Suprapubic skin (tissue), 4 donors: ENCODE results near the gene DMRTB1. TPM values are rescaled to one million over a fixed set of nuclear protein-coding genes. Genes with fewer than 3 reads are reported as not detected.

Experiments
- DNase-seq, 2 donors: peaks; one replicate each; pipeline ENCODE4 v3.0.0-alpha.2; 2019; ENCODE audit warnings: low spot score in 2 of 2
- H3K27ac ChIP-seq: fragments of 200-600 bp; sonication (generic); one replicate; pipeline ENCODE4 v1.5.1; 2019
- H3K27me3 ChIP-seq: fragments of 200-600 bp; sonication (generic); one replicate; pipeline ENCODE4 v1.5.1; 2019
- H3K36me3 ChIP-seq: fragments of 200-600 bp; sonication (generic); one replicate; pipeline ENCODE4 v1.5.1; 2019
- H3K4me1 ChIP-seq: fragments of 200-600 bp; sonication (generic); one replicate; pipeline ENCODE4 v1.5.1; 2019
- H3K4me3 ChIP-seq: fragments of 200-600 bp; sonication (generic); one replicate; pipeline ENCODE4 v1.5.1; 2019; ENCODE audit warnings: mild to moderate bottlenecking
- H3K9me3 ChIP-seq: fragments of 200-600 bp; sonication (generic); one replicate; pipeline ENCODE4 v1.5.1; 2019
- CTCF ChIP-seq, 2 donors: fragments of 200-600 bp in 1 of 2; fragments of 450-650 bp in 1 of 2; sonication (generic) in 1 of 2; IDR thresholded peaks; one replicate each; pipeline ENCODE4 v1.5.1; 2016 to 2019; ENCODE audit warnings: antibody characterized with exemption in 2 of 2, mild to moderate bottlenecking in 1 of 2, moderate library complexity in 1 of 2
- EP300 ChIP-seq: sonication (generic); formaldehyde crosslinking; IDR thresholded peaks from one replicate; pipeline ENCODE4 v1.6.1; 2017; ENCODE audit warnings: antibody characterized with exemption
- POLR2A ChIP-seq, 2 donors: fragments of 450-650 bp; IDR thresholded peaks; one replicate each; pipeline ENCODE4 v1.6.1; 2017; ENCODE audit warnings: antibody characterized with exemption in 2 of 2, mild to moderate bottlenecking in 2 of 2, moderate library complexity in 2 of 2
- POLR2AphosphoS5 ChIP-seq, 3 donors: sonication (generic); formaldehyde crosslinking; IDR thresholded peaks; one replicate each; pipeline ENCODE4 v1.6.1; 2017; ENCODE audit warnings: antibody characterized with exemption in 3 of 3
- WGBS: methylation state at CpG from one replicate; pipeline ENCODE4 v1.1.5; 2018; 5-methylcytosine and 5-hydroxymethylcytosine counted together
- total RNA-seq, 4 donors: library from RNA; depleted of rRNA; stranded (reverse); fragments of >200 nt; gene quantifications; one replicate each; pipeline ENCODE4 v1.1.0, GENCODE V29; 2016

The DMRTB1 gene
- total RNA-seq = not detected

DNA sequence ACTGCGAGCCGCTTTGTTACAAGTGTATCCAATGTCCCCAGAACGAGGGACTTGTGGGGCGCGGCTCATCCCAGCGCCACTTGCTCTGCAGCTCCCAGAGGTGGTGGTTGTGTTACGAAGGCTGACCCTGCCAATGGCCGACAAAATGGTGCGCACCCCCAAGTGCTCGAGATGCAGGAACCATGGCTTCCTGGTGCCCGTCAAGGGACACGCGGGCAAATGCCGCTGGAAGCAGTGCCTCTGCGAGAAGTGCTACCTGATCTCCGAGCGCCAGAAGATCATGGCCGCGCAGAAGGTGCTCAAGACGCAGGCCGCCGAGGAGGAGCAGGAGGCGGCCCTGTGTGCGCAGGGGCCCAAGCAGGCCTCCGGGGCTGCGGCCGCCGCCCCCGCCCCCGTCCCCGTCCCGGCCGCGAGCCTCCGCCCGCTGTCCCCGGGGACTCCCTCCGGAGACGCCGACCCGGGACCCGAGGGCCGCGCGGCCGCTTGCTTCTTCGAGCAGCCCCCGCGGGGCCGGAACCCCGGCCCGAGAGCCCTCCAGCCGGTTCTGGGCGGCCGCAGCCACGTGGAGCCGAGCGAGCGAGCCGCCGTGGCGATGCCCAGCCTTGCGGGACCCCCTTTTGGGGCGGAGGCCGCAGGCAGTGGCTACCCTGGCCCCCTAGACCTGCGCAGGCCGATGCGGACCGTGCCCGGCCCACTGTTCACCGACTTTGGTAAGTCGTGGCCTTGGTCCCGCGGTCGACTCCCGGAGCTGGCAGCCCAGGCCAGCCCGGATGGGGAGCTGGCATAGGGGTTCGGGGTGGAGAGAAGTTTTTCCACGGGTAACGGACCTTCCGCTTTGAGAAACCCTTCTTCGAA lies at the start of gene DMRTB1:
TSS of gene DMRTB1 (plus strand) at position 79 of the 855 bp plus-strand sequence. CDS start at position 134, 55 bp downstream.
- H3K36me3 ChIP-seq = no peaks in the 10 kb centered on the region
- no peak within 1 kb of the TSS for H3K4me3 ChIP-seq
- 97% methylated on average over 17 of the region's 82 CpGs for WGBS
- no peak for DNase-seq
- no peak within 1 kb of the TSS for H3K27ac ChIP-seq
- H3K27me3 ChIP-seq = peaks cover 3% of the 10 kb centered on the region
- TF ChIP-seq POLR2AphosphoS5 (IDR thresholded peaks at IDR 0.05) = no peak
- TF ChIP-seq EP300 = no peak
- TF ChIP-seq POLR2A (IDR thresholded peaks at IDR 0.05) = no peak
- TF ChIP-seq CTCF (IDR thresholded peaks at IDR 0.05) = no peak
- no peaks in the 10 kb centered on the region for H3K4me1 ChIP-seq
- H3K9me3 ChIP-seq = no peaks in the 10 kb centered on the region

- no peak overlapping the region for H3K4me3 ChIP-seq
- H3K27ac ChIP-seq = no peak overlapping the region
- DNase-seq = no peak
- no peaks in the 10 kb centered on the region for H3K9me3 ChIP-seq
- WGBS = 54% methylated on average over 5 of the region's 6 CpGs
- TF ChIP-seq POLR2AphosphoS5 (IDR thresholded peaks at IDR 0.05) = no peak
- TF ChIP-seq CTCF (IDR thresholded peaks at IDR 0.05) = no peak
- TF ChIP-seq EP300 = no peak
- H3K4me1 ChIP-seq = no peaks in the 10 kb centered on the region
- H3K27me3 ChIP-seq = peaks cover 13% of the 10 kb centered on the region
- no peaks in the 10 kb centered on the region for H3K36me3 ChIP-seq
These were observed 49.5 kb upstream of the DMRTB1 start for GRCh38 chr1:53409695-53410094.

DNA sequence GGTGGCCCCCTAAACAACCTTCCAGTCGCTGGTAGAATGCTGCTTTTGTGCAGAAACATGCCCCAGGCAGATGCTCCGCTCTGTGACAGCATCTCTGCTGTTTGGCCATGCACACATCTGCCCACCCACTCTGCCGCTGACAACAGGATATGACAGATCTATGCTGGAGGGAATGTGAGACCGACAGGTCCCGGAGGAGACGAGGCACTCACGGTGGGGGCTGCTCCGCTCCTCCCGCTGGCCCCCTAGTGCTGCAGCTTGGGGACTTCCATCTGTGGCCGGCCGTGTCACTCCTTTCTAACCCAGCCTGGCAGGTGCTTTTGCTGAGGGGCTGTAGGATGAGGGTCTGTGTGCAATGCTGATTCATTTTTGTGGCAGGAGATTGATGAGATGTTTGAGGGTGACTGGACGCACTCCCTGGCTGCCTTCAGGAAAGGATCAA lies 49.1 kb upstream of the DMRTB1 start:
- TF ChIP-seq POLR2AphosphoS5 (IDR thresholded peaks at IDR 0.05) (no peak), EP300 (no peak), CTCF (IDR thresholded peaks at IDR 0.05) (no peak), POLR2A (IDR thresholded peaks at IDR 0.05) (no peak)
- Histone ChIP-seq H3K27ac (no peak overlapping the region), H3K36me3 (no peaks in the 10 kb centered on the region), H3K27me3 (peaks cover 13% of the 10 kb centered on the region), H3K4me1 (no peaks in the 10 kb centered on the region), H3K9me3 (no peaks in the 10 kb centered on the region), H3K4me3 (no peak overlapping the region)
- no peak for DNase-seq
- WGBS = 25% methylated on average over 10 of the region's 12 CpGs

DNA sequence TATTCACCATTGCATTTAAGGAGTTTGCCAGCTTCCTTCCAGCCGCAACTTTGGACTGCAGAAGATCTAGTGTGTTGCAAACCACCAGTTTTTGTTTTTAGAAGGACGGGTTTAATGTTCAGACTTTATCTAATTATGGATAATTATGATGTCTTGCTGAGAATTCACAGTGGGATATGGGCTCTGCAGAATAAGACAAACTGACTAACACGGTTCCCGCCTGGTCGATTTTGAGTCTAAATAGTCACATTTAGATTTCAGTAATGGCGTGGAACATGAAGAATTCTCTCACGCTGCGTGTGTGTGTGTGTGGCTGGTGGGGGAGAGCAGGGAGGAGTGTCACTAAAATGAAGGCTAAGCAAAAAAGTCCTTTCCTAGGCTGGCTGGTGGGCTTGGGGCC lies 48.5 kb upstream of the DMRTB1 start:
- TF ChIP-seq EP300 (no peak), POLR2A (IDR thresholded peaks at IDR 0.05) (no peak), POLR2AphosphoS5 (IDR thresholded peaks at IDR 0.05) (no peak), CTCF (IDR thresholded peaks at IDR 0.05) (no peak)
- no peaks in the 10 kb centered on the region for H3K4me1 ChIP-seq
- no peaks in the 10 kb centered on the region for H3K36me3 ChIP-seq
- H3K27ac ChIP-seq = no peak overlapping the region
- WGBS = 77% methylated on average over 8 of the region's 8 CpGs
- DNase-seq = no peak
- H3K27me3 ChIP-seq = peaks cover 13% of the 10 kb centered on the region
- no peak overlapping the region for H3K4me3 ChIP-seq
- no peaks in the 10 kb centered on the region for H3K9me3 ChIP-seq

DNA sequence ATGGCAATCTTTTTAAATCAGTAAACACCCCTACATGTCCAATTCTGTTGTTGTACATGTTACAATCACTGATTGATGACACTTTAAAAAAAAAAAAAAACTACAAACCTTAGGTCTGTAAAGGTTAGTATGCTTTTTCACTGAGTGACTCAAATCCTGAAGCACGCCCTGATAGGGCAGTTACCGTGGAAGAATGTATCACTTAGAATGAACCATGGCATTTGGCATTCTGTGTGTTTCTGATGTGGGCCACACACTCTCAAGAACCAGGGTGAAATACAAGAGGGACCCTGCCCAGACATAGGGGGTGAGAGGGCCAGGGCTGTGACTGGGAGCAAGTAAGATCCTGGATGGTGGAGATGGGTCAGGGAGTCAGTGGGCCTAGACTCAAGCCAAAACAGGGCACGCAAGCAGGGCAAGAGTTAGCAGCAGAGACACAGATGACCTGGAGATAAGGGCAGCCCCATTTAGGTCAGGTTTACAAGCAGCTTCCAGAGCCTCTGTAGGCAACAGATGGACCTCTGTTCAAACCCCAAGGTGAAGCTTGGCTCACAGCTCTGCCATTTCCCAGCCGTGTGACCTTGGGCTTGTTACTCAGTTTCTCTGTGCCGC lies 47.6 kb upstream of the DMRTB1 start:
- no peak for TF ChIP-seq POLR2AphosphoS5 (IDR thresholded peaks at IDR 0.05)
- no peak for TF ChIP-seq POLR2A (IDR thresholded peaks at IDR 0.05)
- TF ChIP-seq EP300 = no peak
- no peak for TF ChIP-seq CTCF (IDR thresholded peaks at IDR 0.05)
- H3K4me3 ChIP-seq = no peak overlapping the region
- no peaks in the 10 kb centered on the region for H3K9me3 ChIP-seq
- 82% methylated on average over 5 of the region's 5 CpGs for WGBS
- no peaks in the 10 kb centered on the region for H3K36me3 ChIP-seq
- no peak overlapping the region for H3K27ac ChIP-seq
- no peaks in the 10 kb centered on the region for H3K4me1 ChIP-seq
- peaks cover 13% of the 10 kb centered on the region for H3K27me3 ChIP-seq
- no peak for DNase-seq
